Omental fat pad (tissue), 4 donors: Measurements from ENCODE around the gene LRRFIP1. TPM values are rescaled to one million over a fixed set of nuclear protein-coding genes. Genes with fewer than 3 reads are reported as not detected.
"Not testable (repeated sequence)": the region's sequence is repeated elsewhere in the genome, so short reads cannot be mapped to it uniquely, and the experiment has no call there.

Source experiments
- ATAC-seq: fragments of 150-250 bp; one replicate; pipeline ENCODE4 v1.9.1; 2016; ENCODE audit warnings: mild to moderate bottlenecking, moderate library complexity; ENCODE audit not compliant: low FRiP score
- DNase-seq: peaks from one replicate; pipeline ENCODE4 v3.0.0-alpha.2; 2019; ENCODE audit warnings: low spot score
- total RNA-seq, 4 donors: library from RNA; depleted of rRNA; stranded (reverse); fragments of >200 nt; gene quantifications; one replicate each; pipeline ENCODE4 v1.1.0, GENCODE V29; 2016
- TF ChIP-seq, protein P1 (sequence below), 3 donors: fragments of 450-650 bp; IDR thresholded peaks; one replicate each; pipeline ENCODE4 v1.5.1; 2016 to 2017; ENCODE audit warnings: antibody characterized with exemption in 3 of 3, mild to moderate bottlenecking in 3 of 3, moderate library complexity in 2 of 3

The LRRFIP1 gene
- total RNA-seq, 4 donors from 2014 or later, result 90.0 to 257 (median 113) TPM

GRCh38 chr2:237754182-237754581 is 126.8 kb downstream of the LRRFIP1 start:
- DNase-seq, result no peak
- TF ChIP-seq, protein P1, sequence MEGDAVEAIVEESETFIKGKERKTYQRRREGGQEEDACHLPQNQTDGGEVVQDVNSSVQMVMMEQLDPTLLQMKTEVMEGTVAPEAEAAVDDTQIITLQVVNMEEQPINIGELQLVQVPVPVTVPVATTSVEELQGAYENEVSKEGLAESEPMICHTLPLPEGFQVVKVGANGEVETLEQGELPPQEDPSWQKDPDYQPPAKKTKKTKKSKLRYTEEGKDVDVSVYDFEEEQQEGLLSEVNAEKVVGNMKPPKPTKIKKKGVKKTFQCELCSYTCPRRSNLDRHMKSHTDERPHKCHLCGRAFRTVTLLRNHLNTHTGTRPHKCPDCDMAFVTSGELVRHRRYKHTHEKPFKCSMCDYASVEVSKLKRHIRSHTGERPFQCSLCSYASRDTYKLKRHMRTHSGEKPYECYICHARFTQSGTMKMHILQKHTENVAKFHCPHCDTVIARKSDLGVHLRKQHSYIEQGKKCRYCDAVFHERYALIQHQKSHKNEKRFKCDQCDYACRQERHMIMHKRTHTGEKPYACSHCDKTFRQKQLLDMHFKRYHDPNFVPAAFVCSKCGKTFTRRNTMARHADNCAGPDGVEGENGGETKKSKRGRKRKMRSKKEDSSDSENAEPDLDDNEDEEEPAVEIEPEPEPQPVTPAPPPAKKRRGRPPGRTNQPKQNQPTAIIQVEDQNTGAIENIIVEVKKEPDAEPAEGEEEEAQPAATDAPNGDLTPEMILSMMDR (IDR thresholded peaks at IDR 0.05), result no peak
- no peak for ATAC-seq

GRCh38 chr2:237754626-237755248 is 127.3 kb downstream of the LRRFIP1 start:
- no peak for ATAC-seq
- TF ChIP-seq, protein P1 (IDR thresholded peaks at IDR 0.05), result no peak
- no peak for DNase-seq

DNA sequence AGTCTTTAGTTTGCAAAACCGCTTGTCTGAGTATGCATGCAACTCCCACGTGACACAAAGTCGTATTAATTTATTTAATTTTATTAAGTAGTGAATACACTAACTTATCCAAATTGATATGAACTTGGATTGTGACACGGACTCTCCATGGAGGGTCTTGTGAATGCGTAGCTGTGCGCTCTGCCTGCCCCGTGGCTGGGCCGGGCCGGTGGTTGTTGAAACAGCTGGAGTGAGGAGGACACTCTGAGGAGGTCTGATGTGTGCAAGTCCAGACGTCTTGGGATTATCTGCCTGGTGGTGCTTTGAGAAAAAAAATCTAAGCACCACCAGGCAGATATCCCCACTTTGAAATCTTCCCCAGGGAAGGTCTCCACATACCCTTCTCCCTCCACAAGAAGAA is 130.2 kb downstream of the LRRFIP1 start:
- DNase-seq (no peak), ATAC-seq (no peak)
- TF ChIP-seq, protein P1 (IDR thresholded peaks at IDR 0.05), result no peak

- TF ChIP-seq, protein P1 (IDR thresholded peaks at IDR 0.05), result no peak
- DNase-seq (no peak), ATAC-seq (no peak)
Observed at GRCh38 chr2:237758185-237758584, 130.8 kb downstream of the LRRFIP1 start.

GRCh38 chr2:237759176-237759575 is 131.8 kb downstream of the LRRFIP1 start:
- DNase-seq (no peak), ATAC-seq (no peak)
- TF ChIP-seq, protein P1 (IDR thresholded peaks at IDR 0.05), result no peak

DNA sequence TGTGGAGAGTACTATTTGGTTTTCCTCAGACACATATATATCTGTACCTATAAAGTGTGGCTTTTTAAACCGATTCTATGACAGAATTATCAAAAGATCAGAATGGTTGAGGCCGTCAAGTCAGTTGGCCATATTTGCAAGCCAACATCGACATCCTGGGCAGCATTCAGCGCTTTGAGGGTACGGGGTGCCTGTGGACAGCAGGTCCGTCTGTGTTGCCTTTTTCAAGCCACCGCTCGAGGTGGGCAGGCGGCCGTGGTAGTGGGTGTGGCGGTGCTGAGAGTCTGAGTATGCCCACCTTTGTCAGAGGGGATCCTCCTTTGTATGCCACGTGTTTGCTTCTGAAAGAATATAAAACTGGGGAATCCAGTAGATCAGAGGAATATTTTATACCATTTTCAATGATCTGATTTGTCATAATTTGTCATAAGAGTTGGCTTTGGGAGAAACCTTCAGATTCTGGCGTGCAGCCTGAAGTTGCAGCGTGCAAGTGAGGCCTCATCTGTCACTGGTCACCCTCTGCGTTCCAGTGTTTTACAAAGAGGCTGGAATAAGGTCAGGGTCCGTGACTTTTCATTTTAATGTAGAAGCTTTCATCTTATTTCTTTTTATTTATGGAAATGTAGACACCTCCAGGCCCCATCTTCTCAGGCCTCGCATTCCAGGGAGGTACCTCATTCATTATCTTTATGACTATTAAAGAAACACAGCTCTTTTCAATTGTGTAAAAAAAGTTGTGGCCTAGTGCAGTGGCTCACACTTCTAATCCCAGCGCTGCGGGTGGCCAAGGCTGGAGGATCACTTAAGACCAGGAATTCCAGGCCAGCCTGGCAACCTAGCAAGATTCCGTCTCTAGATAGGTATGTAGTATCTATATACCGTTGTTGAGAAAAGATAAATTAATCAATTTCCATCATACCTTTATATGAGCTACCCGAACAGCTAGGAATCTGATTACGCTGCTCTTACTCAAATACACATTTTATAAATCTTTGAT is 133.4 kb downstream of the LRRFIP1 start:
- no peak for DNase-seq
- TF ChIP-seq, protein P1 (IDR thresholded peaks at IDR 0.05), result no peak
- ATAC-seq, result no peak

DNA sequence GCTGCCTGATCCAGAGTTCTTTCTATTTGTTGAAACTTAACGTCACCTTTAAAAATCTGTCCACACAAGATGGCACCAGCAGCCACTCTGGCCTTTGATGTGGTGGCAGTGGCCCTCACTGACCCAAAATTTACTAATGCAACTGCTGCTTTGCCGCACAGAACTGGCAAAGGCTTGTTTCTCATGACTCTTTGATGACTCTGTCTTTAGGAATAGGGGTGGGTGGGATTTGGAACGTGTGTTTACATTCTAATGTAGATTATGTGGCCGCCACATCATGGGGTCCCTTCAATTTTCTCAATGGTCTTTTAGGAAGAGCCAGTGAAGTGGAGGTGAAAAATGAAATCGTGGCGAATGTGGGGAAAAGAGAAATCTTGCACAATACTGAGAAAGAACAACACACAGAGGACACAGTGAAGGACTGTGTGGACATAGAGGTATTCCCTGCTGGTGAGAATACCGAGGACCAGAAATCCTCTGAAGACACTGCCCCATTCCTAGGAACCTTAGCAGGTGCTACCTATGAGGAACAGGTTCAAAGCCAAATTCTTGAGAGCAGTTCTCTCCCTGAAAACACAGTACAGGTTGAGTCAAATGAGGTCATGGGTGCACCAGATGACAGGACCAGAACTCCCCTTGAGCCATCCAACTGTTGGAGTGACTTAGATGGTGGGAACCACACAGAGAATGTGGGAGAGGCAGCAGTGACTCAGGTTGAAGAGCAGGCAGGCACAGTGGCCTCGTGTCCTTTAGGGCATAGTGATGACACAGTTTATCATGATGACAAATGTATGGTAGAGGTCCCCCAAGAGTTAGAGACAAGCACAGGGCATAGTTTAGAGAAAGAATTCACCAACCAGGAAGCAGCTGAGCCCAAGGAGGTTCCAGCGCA is 135.2 kb downstream of the LRRFIP1 start:
- ATAC-seq, DNase-seq: not testable (repeated sequence)
